WERI-Rb-1 (cell line): Measurements from ENCODE around the gene FAS.
A peak's percentile ranks its signal among the peaks of the same experiment; 100 is the strongest.

ENCODE experiments used
- DNase-seq: peaks from one replicate; pipeline ENCODE4 v3.0.0-alpha.2; 2020
- H3K27ac ChIP-seq: fragments of 250-450 bp; sonication (Bioruptor Pico); 2 replicates; pipeline ENCODE4 v1.5.1; 2020; ENCODE audit warnings: mild to moderate bottlenecking, moderate library complexity
- H3K27me3 ChIP-seq: fragments of 250-450 bp; sonication (Bioruptor Pico); 2 replicates; pipeline ENCODE4 v1.5.1; 2021; ENCODE audit warnings: mild to moderate bottlenecking, low read depth, moderate library complexity; ENCODE audit not compliant: insufficient read depth, severe bottlenecking
- H3K36me3 ChIP-seq: fragments of 250-450 bp; sonication (Bioruptor Pico); 2 replicates; pipeline ENCODE4 v1.5.1; 2020; ENCODE audit warnings: mild to moderate bottlenecking, moderate library complexity
- H3K4me3 ChIP-seq: 2 replicates; pipeline ENCODE4 v1.5.1; 2011; ENCODE audit warnings: low read depth, mild to moderate bottlenecking, control low read depth, low read length
- H3K9me3 ChIP-seq: fragments of 250-450 bp; sonication (Bioruptor Pico); 2 replicates; pipeline ENCODE4 v1.5.1; 2021; ENCODE audit warnings: mild to moderate bottlenecking, moderate library complexity; ENCODE audit not compliant: severe bottlenecking
- TF ChIP-seq, protein P1 (sequence below): IDR thresholded peaks from 2 replicates; pipeline ENCODE4 v1.5.1; 2011; ENCODE audit warnings: low read depth, mild to moderate bottlenecking, control low read depth, inconsistent platforms, low read length

The FAS gene

GRCh38 chr10:88984525-88984924 lies 6.1 kb upstream of the FAS start:
- H3K9me3 ChIP-seq: no peaks in the 10 kb centered on the region
- no peak overlapping the region for H3K27ac ChIP-seq
- H3K36me3 ChIP-seq: no peaks in the 10 kb centered on the region
- no peak overlapping the region for H3K4me3 ChIP-seq
- no peak for DNase-seq
- H3K27me3 ChIP-seq: no peaks in the 10 kb centered on the region
- TF ChIP-seq, protein P1, sequence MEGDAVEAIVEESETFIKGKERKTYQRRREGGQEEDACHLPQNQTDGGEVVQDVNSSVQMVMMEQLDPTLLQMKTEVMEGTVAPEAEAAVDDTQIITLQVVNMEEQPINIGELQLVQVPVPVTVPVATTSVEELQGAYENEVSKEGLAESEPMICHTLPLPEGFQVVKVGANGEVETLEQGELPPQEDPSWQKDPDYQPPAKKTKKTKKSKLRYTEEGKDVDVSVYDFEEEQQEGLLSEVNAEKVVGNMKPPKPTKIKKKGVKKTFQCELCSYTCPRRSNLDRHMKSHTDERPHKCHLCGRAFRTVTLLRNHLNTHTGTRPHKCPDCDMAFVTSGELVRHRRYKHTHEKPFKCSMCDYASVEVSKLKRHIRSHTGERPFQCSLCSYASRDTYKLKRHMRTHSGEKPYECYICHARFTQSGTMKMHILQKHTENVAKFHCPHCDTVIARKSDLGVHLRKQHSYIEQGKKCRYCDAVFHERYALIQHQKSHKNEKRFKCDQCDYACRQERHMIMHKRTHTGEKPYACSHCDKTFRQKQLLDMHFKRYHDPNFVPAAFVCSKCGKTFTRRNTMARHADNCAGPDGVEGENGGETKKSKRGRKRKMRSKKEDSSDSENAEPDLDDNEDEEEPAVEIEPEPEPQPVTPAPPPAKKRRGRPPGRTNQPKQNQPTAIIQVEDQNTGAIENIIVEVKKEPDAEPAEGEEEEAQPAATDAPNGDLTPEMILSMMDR: no peak

DNA sequence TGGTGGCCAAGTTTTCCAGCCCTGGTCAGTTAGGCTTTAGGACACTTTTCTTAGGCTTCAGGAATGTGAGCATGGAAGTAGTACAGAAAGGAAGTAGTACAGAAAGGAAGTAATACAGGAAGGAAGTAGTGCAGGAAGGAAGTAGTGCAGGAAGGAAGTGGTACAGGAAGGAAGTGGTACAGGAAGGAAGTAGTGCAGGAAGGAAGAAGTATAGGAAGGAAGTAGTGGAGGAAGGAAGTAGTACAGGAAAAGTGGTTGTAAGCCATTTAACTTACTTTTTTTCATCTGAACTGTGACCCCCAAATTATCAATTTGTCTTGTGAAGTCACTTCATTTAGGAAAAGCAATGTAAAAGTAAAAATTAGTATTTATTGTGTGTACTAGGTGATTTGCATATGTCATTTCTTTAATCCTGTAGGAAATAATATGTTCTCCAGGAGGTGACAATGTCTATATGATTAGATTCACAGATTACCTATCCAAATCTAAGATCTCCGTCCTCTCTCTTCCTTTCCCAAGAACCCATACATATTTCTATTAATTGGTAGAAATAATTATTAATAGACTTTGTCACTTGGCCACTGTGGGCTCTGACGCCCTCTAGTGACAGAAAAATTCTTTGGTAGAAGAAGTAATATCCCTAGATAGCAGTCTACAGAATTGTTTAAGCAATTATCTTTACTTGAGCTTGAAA lies 3.9 kb upstream of the FAS start:
- Histone ChIP-seq H3K27ac (no peak overlapping the region), H3K36me3 (no peaks in the 10 kb centered on the region), H3K4me3 (no peak overlapping the region), H3K9me3 (no peaks in the 10 kb centered on the region), H3K27me3 (no peaks in the 10 kb centered on the region)
- peak; percentile 10 for DNase-seq
- TF ChIP-seq, protein P1: 0 out of 2 replicates have a peak, but pooled peaks have one; percentile 9

DNA sequence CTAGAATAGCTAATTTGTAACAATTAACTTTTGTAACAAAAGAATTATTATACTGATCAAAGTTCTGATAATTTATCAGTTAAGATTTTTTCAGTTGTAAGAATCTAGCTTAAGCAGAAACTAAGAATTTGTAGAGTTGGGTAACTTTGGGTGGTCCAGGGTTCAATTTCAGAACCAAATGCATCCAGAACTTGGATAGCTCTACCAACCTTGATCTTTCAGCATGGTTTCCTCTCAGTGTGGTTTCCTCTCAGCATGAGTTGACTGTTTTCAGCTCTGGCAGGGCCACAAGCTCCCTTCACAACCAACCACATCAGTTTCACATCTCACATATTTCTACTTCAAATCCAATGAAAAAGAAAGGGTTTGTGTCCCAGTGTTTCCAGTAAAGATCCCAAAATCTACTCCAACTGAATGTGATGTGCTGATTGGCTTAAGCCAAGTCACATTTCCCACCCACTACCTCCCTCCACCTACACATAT lies 3.3 kb upstream of the FAS start:
- H3K9me3 ChIP-seq: no peaks in the 10 kb centered on the region
- no peaks in the 10 kb centered on the region for H3K36me3 ChIP-seq
- no peak overlapping the region for H3K27ac ChIP-seq
- H3K27me3 ChIP-seq: no peaks in the 10 kb centered on the region
- H3K4me3 ChIP-seq: no peak overlapping the region
- DNase-seq: no peak
- TF ChIP-seq, protein P1: no peak

DNA sequence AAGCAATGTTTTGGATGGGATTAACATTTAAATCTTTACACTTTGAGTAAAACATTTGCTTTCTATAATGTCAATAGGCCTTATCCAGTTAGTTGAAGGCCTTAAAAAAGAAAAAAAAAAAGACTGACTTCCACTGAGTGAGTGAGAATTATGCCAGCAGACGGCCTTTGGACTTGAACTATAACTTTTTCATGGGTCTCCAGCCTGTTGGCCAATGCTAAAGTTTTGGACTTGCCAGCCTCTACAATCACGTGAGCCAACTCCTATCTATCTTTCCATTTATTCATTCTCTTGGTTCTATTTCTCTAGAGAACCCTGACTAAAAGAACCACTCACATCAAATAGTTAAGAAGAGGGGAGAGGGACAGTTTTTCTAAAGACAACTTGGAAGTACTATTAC lies 2.8 kb upstream of the FAS start:
- no peaks in the 10 kb centered on the region for H3K36me3 ChIP-seq
- H3K27ac ChIP-seq: no peak overlapping the region
- no peak for DNase-seq
- TF ChIP-seq, protein P1: no peak
- H3K27me3 ChIP-seq: no peaks in the 10 kb centered on the region
- no peaks in the 10 kb centered on the region for H3K9me3 ChIP-seq
- no peak overlapping the region for H3K4me3 ChIP-seq

DNA sequence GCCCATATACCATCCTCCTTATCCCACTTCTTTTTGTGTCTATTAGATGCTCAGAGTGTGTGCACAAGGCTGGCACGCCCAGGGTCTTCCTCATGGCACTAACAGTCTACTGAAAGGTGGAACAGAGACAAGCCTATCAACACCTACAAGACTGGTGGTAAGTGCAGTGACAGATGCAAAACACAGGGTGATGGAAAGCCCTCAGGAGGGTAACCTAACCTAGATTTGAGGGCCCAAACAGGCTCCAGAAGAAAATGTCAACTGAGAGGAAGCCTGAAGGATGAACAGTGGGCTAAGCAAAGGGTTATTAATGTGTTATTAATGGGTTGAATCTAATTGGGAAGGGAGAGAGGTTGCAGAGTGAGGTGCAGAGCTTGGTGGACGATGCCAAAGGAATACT lies 1.2 kb upstream of the FAS start:
- DNase-seq: no peak
- TF ChIP-seq, protein P1: no peak
- no peaks in the 10 kb centered on the region for H3K9me3 ChIP-seq
- no peak overlapping the region for H3K4me3 ChIP-seq
- H3K36me3 ChIP-seq: no peaks in the 10 kb centered on the region
- H3K27ac ChIP-seq: no peak overlapping the region
- H3K27me3 ChIP-seq: no peaks in the 10 kb centered on the region
